Stimulated activated CD4-positive, alpha-beta T cell treated with anti-CD3 and anti-CD28 coated beads, Interleukin-15, amount 100 ng/mL, for 48 hours (primary cell): ENCODE results near the gene ARHGAP4.

ENCODE experiments used
- DNase-seq, 2 donors: peaks; one replicate each; pipeline ENCODE4 v3.0.0-alpha.2; 2020; ENCODE audit warnings: low read depth in 2 of 2

The ARHGAP4 gene

DNA sequence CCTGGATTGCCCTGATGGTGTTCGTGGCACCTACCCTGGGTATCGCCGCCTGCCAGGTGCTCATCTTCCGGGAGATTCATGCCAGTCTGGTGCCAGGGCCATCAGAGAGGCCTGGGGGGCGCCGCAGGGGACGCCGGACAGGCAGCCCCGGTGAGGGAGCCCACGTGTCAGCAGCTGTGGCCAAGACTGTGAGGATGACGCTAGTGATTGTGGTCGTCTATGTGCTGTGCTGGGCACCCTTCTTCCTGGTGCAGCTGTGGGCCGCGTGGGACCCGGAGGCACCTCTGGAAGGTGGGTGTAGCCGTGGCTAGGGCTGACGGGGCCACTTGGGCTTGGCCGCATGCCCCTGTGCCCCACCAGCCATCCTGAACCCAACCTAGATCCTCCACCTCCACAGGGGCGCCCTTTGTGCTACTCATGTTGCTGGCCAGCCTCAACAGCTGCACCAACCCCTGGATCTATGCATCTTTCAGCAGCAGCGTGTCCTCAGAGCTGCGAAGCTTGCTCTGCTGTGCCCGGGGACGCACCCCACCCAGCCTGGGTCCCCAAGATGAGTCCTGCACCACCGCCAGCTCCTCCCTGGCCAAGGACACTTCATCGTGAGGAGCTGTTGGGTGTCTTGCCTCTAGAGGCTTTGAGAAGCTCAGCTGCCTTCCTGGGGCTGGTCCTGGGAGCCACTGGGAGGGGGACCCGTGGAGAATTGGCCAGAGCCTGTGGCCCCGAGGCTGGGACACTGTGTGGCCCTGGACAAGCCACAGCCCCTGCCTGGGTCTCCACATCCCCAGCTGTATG, 19.7 kb downstream of the ARHGAP4 start:
- no peak for DNase-seq

DNA sequence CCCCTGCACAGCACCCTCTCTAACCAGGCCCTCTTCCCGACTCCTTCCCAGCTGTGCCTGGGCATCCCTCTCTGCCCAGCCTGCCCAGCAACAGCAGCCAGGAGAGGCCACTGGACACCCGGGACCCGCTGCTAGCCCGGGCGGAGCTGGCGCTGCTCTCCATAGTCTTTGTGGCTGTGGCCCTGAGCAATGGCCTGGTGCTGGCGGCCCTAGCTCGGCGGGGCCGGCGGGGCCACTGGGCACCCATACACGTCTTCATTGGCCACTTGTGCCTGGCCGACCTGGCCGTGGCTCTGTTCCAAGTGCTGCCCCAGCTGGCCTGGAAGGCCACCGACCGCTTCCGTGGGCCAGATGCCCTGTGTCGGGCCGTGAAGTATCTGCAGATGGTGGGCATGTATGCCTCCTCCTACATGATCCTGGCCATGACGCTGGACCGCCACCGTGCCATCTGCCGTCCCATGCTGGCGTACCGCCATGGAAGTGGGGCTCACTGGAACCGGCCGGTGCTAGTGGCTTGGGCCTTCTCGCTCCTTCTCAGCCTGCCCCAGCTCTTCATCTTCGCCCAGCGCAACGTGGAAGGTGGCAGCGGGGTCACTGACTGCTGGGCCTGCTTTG, 20.5 kb downstream of the ARHGAP4 start:
- no peak for DNase-seq

- DNase-seq: no peak
These were observed 21.8 kb downstream of the ARHGAP4 start, which contains the start of gene AVPR2 for GRCh38 chrX:153903991-153904957. Gene AVPR2 (plus strand): TSS chrX:153904673. CDS start chrX:153905146, 473 bp downstream.

GRCh38 chrX:153903238-153903980, 22.7 kb downstream of the ARHGAP4 start:
- DNase-seq: no peak

DNA sequence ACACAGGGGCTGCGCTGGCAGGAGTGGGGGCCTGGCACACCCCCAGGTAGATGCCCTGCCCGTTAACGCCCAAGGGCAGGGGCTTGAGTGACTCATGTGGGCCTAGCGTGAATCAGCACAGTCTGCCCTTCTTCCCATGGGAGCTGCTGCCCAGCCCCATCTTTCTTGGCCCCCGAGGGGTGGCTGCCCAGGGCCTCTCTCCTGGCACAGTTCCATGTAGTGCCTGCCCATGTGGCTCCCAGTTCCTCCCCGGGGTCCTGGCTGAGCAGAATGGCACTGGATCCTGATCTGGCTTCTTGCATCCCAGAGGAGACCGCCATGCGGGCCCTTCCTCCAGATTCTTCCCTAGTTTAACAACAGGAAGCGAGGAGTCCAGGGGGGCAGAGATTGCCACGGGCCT, 23.7 kb downstream of the ARHGAP4 start:
- no peak for DNase-seq

GRCh38 chrX:153901753-153902140, 24.3 kb downstream of the ARHGAP4 start:
- DNase-seq: no peak

- DNase-seq: peak; percentile 27 to 41
These were observed 25.0 kb downstream of the ARHGAP4 start for GRCh38 chrX:153900831-153901752.

- DNase-seq: no peak
These were observed 28.2 kb downstream of the ARHGAP4 start for GRCh38 chrX:153897899-153898298.

DNA sequence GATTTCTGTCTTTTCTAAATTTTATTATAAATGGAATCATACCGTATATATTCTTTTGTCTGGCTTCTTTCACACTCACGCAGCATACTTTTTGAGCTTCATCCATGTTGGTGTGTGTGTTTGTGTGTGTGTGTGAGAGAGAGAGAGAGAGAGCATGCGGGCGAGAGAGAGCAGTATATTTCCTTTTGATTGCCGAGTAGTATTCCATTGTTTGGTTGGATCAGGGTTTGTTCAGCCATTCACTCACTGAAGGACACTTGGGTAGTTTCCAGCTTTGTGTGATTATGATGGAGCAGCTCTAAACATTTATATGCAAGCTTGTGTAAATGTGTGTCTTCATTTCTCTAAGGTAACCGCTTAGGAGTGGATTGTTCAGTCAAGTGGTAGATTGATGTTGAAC, 36.9 kb downstream of the ARHGAP4 start:
- DNase-seq: no peak

DNA sequence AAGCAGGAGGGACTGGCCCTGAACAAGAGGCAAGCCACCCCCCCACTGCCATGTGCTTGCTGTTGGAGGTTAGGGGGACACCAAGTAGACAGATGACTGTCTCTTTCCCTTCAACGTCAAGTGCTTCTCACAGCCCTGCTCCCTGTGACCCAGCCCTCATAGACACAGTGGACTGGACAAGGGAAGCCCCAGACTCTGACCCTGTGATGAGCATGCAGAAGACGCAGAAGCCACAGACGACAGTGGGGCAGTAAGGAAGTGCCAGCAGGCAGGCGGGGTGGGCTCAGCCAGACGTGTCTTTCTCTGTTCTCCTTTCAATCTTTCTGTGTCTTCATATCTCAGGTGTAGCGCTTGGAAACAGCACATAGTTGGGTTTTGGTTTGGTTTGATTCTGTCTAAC, 37.7 kb downstream of the ARHGAP4 start:
- DNase-seq: no peak

- no peak for DNase-seq
These were observed 38.7 kb downstream of the ARHGAP4 start for GRCh38 chrX:153887385-153887784.

GRCh38 chrX:153886915-153887314, 39.1 kb downstream of the ARHGAP4 start:
- no peak for DNase-seq

GRCh38 chrX:153885968-153886903, 39.8 kb downstream of the ARHGAP4 start, which contains the start of gene L1CAM:
Gene L1CAM (minus strand): TSS chrX:153886173. CDS start chrX:153875836, 10,337 bp downstream.
- no peak for DNase-seq

DNA sequence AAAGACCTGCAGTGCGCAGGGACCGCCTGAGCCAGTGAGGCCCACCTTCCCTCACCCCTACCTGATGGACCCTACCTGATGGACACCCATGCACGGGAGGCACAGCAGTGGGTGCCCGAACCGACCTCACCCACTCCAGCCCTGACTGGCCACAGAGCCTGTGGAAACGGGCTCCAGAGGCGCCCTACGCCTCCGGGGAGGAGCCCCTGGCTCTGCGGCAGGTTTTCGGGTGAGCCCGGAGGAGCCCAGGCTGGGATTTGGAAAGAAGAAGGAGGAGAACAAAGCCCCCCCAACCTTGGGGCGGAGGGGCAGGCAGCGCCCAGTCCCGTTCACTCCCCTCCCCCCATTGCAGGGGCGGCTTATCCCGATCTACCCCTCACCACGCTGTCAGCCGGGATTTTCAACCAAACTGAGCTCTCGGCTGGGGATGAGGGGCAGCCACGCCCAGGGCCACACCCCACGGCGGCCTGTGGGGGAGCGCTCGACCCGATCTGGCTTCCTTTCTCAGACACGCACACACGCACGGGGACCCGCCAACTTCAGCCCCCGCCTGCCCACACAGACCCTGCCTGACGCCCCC, 40.8 kb downstream of the ARHGAP4 start:
- DNase-seq: no peak

DNA sequence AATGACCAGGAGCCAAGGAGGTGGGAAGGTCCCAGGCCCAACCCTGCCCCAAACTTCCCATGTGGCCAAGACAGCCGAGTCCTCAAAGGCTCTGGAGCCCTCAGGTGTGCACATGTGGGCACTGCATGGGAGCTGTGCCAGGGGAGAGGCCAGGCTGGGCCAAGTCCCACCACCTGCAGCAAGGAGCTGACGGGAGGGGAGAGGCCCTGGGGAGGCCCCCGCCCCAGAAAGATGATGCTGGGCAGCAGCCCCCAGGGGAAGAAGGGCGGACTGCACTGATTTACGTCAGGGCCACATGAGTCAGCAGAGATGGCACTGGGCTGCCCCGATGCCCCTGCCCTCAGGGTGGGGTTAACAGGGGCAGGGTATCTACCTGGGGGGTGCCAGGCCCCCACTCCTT, 41.5 kb downstream of the ARHGAP4 start:
- DNase-seq: no peak

DNA sequence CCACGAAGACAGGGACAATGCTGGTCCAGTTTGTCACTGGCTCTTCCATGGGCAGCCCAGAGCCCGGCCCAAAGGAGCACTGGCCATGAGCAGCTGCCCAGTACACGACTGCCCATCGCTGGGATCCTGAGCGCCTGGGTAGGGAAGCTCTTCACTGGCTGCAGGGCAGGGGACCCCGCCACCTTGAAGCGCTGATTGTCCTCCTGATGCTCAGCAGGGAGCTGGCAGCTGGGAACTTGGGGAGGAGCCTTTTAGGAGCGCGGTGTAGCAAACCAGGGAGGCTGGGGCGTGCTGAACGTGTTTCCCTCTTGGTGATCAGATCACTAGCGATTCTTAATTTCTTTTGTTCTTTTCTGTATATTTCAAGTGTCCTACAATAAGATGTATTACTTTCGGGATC, 41.9 kb downstream of the ARHGAP4 start:
- no peak for DNase-seq

DNA sequence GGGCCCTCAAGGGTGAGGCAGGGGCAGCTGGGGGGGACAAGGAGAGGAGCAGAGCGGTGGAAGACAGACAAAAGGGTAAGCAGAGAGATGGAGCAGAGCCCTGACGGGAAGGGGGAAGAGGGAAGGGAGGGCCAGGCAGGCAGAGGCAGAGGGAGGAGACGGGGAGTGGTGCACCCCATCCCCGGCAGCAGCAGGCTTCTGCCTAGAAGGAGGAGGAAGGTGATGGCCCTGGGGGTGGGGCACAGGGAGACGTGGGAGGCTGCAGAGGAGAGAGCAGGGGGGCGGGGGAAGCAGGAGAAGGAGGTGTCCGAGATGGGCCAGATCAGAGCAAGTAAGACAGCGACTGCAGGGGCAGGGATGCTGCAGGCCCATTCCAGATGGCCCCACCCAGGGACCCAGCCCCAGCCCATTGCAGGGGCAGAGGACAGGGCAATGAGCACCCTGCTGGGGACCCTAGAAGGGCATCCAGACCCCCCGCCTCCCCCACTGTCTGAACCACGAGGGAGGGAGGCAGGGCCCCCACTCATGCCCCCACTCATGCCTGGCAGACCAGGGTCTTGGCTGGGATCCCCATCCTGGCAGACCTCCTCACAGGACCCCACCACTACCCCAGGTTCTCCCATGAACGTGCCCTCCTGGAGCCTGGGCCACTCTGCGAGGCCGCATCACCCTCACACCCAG, 42.8 kb downstream of the ARHGAP4 start:
- DNase-seq: no peak

DNA sequence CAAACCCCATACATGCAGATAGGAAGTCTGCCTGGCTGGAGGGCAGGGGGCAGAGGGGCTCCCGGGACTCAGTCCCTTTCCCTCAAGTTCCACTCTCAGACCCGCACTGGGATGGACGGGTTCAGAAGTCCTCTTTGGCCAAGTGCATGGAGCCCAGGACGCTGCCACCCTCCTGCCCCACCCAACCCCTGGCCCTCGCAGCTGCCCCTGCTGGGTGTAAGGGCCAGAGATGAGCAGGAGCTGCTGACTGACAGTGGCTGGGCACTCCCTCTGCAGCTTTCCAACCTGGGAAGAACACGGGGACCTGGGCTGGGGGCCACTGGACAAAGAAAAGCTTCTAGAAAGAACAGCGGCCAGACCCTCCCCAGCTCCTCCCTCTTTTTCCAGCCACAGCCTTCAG, 43.5 kb downstream of the ARHGAP4 start:
- DNase-seq: no peak
